Measurements from ENCODE around the gene PER2.
"Not testable (repeated sequence)": the region's sequence is repeated elsewhere in the genome, so short reads cannot be mapped to it uniquely, and the experiment has no call there.

Gene PER2

DNA sequence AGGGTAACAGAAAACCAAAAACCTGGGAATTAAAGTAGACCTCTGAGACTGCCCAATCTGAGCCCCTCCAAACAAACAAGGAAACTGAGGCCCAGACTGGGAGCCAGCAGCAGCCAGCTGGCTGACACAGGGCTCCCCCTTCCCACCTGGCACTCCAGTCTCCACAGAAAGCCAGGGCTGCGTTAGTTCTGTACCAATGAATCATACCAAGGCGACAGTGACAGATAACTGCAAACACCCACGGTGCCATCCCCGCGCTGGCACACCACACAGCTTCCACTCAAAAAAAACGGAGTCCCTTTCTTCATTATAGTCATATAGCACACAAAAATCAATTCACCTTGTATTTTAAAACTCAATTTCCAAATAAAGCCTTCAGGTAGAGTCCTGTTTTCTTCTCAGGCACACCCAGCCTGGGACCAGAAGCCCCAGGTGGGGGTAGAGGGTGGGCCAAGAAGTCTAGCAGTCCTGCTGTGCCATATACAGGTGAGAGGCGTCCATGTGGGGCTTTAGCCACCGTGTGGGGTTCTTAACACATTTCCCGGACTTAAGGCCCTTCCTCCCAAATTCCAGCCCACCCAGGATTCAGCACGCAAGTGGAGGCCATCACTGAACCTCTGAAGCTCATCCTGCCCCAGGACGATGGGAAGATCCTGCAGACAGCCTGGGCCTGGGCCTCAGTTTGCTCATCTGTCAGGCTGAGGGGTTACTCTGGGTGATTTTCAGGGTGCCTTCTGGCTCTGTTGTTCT, 1.2 kb downstream of the PER2 start:
- no peak for DNase-seq (ENCODE audit: low read depth)

DNA sequence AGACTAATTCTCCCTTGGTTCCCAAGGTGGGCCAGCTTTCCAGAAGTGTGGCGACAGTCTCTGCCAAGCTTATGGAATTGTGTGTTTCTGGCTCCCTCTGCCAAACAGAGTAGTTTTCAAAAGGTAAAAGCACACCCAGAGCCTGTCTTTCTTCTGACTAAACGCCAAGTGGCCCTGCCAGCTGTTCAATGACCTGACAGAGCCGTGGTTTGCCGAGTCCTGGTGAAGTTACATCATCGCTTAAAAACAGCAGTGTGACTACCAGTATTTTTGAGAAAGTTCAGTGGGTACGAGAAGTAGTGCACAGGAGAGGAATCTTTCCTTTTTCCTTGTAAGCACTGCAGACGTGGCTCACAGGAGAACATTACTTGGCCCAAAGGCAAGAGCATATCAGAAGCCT, 1.9 kb downstream of the PER2 start:
- DNase-seq (ENCODE audit: low read depth) = no peak

DNA sequence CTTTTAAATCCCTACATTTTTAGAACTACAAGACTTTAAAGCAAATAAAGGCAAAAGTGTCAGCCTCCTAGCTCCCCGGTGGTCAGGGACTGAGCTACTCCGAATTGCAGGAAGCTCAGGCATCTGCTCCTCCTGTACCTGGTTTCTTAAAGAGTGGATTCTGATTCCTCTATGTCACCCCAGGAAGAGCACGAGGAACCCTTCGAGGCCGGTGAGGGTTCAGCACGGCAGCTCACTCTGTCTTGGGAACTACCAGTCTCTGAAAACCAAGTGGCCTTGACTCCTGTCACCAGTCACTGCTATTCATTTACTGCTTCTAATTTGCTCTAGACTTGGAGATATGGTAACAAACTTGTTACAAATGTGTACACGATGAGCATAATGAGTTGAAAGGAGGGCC, 2.3 kb downstream of the PER2 start:
- no peak for DNase-seq (ENCODE audit: low read depth)

DNA sequence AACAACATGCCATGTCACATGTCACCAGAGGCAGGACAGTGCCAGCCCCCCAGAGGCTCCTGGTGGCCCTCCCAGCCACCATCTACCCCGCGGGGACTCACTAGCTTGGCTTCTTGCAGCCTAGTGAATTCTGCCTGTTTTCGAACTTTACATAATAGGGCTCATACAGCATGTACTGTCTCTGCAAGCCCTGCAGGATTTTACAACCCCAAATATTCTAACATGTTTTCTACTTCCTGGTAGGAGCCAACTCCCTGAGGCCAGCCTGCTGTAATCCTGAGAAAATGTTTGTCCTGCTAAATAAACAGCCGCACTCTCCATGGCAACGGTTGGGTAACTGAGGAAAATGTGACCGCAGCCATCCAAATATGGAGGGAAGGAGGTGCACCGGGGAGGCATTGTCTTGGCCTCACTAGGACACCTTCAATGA, 2.7 kb downstream of the PER2 start:
- DNase-seq (ENCODE audit: low read depth) = no peak

DNA sequence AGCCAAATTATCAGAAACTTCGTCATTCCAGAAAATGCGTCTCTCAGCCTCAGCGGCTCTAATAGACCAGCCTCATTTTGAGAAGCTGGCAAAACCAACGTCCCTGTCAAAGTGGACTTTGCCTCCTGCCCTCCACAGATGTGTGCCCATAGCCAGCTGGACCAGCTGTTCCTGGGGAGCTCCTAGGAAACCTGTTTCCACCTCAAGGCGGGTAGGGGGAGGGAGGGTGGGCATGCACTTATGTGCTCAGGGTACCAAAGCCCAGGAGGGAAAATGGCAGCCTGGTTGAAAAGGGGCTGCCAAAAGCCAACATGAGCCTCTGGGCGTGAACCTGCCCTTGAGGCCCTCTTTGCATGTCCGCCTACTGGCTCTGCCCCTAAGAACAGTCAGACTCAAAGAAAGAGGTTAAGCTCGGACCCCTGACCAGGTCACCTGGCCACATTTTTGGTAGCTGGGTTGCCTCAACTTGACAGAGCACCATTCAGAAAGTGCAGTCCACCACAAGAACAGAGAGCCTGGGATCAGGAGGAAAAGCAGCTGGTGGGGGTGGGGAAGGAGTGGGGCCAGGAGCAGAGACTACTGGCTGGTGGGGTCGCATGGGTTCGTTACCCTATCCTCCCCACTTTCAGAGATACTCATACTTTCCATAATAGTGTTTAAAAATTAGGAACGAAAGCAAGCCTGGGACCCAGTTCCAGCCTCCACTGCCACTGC, 3.5 kb downstream of the PER2 start:
- DNase-seq (ENCODE audit: low read depth) = no peak

DNA sequence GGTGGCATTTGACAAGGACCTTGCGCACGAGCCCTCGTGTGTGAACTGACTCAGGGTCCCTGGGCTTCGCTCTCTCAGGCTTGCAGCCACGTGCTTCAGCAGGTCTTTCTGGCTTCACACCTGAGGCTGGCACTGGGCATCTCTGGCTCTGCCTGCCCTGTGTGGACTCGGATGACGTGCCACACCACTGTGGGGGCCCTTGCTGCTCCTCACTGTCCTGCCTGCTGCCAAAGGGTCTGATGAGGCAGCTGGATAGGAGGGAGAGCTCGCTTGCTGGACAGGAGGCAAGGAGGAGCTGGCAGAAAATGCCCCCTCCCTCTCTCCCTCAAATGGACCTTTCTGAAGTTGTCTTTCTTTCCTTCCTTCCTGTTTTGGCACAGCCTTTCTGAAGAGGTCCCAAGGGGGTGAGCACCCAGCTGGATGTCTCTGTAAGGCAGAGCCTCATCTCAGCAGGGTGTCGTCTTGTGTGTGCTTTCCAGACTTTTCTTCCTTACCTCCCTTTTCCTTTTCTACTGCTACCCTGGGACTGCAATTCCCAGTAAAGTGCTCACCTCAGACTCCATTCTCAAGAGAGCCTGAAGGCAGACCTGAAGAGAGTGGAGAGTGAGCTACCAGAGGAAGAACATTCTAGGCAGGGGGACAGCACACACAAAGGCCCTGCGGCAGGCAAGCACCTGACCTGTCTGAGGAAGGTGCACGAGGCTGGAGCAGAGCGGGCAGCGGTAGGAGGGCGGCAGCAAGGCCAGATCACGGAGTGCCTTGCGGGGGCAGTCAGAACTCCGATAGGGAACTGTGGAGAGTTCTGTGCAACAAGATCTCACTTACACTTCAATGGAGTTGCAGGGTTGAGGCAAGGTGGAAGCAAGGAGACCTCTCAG, 5.3 kb downstream of the PER2 start:
- no peak for DNase-seq (ENCODE audit: low read depth)

DNA sequence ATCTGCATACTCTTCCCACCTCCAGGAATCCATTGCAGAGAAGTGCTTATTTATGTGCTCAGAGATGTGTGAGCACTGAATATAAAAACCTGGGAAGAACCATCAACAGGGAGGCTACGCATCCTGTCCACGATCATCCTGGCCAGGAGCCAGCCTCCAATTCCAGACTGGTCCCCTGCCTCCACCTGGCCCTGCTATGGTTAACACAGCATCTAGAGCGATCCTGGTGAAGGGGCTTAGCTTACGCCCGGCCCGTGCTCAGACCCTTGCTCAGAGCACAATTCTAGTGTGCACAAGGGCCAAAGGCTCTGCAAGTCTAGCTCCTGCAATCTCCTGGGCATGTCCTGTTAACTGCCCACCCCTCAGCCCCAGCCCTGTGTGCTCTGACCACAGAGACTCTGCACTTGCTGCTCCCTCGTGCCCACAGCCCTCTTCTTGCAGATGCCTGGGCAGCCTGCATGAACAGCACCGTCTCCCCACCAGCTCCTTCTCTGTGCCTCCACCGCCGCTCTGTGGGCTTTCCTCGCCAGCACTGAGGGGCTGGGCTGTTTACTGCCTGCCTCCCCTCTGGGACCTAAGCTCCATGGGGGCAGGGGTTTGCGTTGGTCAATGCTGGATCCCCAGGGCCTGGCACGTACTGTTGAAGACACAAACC, 6.5 kb downstream of the PER2 start:
- DNase-seq (ENCODE audit: low read depth) = no peak

DNA sequence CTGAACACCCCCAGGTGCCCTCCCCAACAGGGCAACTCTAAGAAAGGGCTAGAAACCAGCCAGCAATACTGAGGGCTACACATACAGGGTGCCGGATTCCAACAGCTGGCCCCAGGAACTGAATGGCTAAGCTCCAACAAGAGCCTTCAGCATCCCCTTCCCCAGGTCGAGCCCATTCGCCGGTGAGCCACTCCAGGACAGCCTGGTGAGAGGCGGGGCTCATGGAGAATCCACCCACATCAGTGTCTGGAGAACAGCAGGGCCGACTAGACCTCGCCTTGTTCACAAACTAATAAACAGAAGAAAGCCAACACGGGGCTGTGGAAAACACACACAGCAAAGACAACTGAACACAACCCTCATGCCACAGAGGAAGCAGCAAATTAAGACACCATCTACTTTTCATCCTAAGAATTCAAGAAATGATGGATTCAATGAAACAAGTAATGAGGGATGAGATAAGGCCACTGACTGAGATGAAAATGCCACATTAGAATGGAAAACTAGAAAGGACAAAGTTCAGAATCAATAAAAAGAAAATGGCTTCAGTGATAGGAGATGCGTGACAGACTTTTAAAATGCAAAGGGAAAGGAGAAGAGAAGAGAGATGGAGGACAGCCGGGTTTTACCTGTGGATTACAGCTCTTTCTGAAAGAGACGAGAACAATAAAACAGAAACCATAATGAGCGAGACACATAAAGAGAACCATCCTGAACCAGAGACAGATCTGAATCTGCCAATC, 8.2 kb downstream of the PER2 start:
- DNase-seq (ENCODE audit: low read depth) = no peak

DNA sequence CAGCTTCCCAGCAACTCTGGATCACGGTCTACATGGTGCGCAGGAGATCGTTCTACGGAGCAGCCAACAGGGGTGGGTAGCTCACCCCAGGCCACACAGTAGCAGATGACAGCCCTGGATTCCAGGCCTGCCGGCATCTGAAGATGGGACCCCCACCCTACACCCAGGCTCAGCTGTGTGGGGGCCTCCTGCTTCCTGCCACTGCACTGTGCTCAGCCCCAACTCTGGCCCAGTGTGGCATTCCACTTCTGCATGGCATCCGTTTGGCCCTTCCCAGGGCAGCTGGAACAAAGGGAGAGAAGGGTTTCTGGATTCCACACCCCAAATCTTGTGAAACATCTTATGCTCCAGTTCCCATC, 9.1 kb downstream of the PER2 start:
- no peak for DNase-seq (ENCODE audit: low read depth)

DNA sequence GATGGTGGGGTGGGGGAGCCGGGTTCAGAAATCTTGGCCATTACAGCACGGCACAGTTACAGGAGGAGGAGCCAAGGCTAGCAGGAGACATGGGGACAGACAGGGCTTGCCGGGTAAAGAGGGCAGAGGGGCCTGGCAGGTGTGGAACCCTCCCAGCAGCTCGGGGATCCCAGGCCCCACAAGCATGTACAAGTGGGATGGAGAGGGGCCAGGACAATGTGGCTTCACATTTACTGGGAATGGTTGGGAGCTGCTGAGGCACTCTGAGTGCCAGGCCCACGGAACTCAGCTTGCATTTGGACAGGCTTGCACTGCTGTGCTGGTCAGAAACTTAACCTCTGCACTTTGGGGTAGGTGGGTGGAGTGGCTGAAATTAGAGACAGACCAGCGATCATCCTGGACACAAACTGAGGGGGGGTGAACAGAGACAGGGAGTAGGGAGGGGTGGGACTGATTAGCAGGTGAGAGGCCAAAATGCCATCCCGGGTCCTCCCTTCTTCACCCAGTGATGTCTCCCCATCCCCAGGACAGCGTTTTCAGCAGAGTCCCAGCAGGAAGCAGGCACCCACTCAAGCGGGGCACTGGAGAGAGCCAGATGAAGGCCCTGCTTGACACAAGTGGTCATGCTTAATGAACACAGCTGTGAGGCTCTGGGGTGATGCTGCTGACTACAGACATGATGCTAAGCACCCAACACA, 9.6 kb downstream of the PER2 start:
- no peak for DNase-seq (ENCODE audit: low read depth)

DNA sequence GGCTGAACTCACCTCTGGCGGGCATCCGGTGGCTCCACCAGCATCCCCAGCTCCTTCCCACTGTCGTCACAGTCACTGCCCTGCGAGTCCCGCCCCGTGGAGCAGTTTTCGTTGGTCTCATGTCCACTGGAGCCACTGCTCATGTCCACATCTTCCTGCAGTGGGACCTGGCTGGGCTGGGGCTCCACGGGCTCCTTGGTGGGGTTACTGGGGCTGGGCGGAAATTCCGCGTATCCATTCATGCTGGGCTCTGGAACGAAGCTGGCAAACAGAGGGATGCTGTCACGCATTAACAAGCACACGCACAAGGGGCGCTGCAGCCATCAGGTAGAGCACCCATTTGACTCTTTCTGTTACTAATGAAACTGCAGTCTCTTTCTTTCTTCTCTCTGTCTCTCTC, 10.7 kb downstream of the PER2 start:
- no peak for DNase-seq (ENCODE audit: low read depth)

DNA sequence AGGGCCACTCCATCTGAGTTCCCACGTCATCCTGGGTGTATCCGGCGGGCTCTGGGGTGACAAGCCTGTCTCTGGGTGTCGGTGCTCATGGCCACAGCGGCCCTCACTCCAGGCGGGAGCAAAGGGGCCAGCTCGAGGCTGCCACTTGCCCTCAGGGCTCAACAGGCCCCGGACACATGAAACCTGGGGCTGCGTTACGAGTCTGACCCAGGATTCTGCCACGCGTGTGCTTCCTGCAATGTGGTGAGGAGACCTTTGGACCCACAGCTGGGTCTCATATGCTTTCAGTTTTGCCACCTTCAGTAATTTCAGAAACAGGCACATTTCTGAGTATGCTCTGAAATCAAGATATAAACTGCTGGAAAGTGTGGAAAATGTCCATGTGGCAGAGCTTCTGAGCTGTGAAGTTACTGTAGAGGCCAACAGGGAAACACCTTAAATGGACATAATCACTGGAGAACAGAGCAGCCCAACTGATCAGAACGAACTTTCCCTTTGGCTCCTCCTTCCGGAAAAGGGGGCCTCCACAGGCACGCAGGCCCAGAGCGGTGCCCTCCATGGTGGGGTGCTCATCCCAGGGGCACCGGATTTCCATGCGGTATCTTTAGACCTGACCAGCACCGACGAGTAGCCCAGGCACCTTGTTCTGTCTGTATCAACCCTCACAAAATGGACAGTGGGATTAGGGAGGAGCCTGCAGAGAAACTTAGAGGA, 14.1 kb downstream of the PER2 start:
- no peak for DNase-seq (ENCODE audit: low read depth)

DNA sequence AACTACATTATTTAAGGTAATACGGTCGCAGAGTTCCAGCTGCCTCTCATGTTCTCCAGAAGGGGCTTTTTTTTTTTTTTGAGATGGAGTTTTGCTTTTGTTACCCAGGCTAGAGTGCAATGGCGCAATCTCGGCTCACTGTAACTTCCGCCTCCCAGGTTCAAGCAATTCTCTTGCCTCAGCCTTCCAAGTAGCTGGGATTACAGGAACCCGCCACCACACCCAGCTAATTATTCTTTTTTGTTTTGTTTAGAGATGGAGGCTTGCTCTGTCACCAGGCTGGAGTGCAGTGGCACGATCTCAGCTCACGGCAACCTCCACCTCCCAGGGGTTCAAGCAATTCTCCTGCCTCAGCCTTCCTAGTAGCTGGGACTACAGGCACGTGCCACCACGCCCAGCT, 15.0 kb downstream of the PER2 start:
- not testable (repeated sequence) for DNase-seq (ENCODE audit: low read depth)

DNA sequence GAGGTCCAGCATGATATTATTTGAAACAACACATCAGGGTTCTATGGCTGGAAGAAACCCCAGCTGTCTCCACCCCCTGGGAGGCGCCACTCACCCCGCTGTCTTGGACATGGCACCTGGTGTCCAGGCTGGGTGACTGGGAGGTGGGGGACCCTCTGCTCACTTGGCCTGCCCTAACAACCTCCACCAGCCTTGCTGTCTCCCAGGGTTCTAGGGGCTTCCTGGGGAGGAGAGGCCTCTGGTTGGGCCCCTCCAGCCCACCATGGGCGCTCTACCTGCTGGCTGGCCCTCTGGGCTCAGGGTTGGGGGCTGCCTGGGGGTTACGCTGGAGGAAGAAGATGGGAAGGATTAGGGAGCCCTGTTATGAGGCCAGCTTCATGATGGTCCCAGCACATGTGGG, 16.3 kb downstream of the PER2 start:
- DNase-seq (ENCODE audit: low read depth) = no peak

DNA sequence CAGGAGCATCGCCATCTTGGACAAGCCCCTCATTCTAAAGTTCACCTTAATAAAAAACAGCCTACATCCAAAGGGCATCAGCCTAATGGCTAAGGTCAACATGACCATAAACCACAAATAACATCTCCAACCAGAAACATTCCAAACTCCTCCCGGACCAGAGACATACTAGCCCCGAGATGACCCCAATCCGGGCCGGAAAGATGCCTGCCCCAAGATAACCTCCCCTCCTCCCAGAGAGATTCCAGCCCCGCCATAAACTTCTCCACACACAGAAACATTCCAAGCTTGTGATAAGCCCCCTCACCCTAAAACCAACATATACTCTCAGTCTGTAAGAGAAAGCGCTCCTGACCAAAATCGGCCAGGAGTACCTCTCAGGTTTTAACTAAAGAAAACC, 16.7 kb downstream of the PER2 start:
- DNase-seq (ENCODE audit: low read depth) = not testable (repeated sequence)

DNA sequence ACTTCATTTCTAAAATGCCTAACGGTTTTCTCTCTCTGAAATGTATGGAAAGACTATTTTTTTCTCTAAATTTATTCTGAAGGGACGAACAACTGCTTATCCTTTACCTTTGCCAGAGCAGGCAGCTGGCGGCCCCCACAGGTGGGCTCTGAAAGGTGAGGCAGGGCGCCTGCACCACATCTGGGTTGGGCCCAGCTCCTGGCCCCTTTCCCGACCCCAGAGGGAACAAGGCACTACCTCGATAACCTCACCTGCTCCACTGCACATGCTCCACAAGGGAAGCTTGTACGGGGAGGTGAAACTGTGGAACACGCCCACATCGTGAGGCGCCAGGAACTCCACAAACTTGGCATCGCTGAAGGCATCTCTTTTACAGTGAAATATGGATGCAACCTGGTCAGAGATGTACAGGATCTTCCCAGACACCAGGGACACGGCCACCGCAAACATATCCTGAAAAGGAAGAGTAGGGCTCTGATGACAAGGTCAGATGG, 17.3 kb downstream of the PER2 start:
- DNase-seq (ENCODE audit: low read depth) = no peak

DNA sequence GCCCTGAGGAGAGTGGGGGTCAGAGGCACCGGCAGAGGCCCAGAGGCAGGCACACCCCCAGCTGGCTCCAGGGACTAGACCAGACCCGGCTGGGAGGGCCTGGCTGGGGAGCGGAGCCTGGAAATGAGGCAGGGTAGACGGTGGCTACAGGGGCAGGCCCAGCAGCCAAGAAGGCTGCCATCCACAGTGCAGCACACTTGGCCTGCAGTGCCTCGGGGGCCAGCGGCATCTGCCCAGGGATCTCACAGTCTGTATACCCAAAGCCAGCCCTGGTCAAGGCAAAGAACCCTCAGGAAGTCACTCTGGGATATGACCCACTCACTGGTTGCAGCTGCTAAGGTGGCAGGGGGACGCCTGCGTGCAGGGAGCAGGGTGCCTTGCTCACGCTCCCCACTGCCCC, 17.8 kb downstream of the PER2 start:
- no peak for DNase-seq (ENCODE audit: low read depth)

DNA sequence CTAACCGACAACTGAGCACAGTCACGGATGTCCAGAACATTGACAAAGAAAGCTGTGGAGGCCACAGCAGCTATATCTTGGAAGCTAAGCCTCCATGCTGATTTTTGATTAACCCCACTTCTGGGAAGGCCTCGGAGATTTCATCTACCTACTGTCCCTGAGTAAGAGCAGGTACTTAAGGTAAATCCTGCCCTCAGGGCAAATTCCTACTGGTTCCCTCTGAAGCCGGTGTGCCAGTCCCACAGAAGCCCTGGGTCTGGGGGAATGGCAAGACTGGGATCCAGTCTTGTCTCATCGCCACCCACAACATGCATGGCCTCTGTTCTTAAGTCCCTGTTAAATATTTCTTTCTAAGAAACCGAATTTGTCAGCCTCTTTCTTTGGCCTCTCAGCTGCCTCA, 18.7 kb downstream of the PER2 start:
- DNase-seq (ENCODE audit: low read depth) = no peak

DNA sequence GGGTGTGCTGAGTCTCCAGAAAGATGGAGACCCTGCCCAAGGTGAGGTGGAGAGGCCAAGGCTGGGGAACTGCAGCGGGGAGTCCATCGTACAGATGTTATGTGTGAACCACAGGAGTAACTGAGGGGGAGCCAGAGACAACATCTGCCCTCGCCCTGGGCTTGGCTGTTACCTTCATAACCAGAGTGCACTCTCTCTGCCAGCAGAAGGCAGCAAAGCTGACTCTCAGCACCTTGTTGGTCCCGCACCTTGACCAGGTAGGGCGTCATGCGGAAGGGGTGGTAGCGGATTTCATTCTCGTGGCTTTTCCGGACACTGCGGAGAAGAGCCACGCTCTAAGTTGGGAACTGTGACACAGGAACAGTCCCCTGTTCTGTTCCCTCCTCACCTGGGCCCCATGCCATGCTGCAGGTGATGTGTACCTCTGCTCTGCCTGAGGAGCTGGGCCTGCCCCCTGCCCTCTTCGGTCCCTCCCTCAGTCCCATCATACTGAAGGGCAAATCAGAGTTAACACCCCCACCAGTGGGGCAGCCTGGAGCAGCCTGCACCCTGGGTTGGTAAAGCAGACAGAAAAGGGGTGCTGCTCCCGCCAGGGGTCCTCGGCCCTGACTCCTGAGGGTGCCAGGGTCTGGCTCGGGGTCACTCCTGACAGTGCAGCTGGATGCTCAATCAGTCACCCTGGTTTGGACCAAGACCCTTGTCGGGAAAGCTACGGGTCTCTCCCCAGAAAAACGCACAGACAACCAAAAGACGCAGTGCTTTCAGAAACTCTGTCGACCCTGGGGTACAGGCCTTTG, 20.3 kb downstream of the PER2 start:
- no peak for DNase-seq (ENCODE audit: low read depth)

Measured in activated T-cell treated with anti-CD3 and anti-CD28 coated beads for 1 hour (primary cell).